Tongue (tissue), 2 donors: ENCODE data around the gene TBC1D22A. TPM values are rescaled to one million over a fixed set of nuclear protein-coding genes. Genes with fewer than 3 reads are reported as not detected.

Experiments
- DNase-seq: peaks from one replicate; pipeline ENCODE4 v3.0.0-alpha.2; 2015
- total RNA-seq: library from RNA; depleted of rRNA; stranded (reverse); fragments of >200 nt; gene quantifications from one replicate; pipeline ENCODE4 v1.2.3, GENCODE V29; 2014

Gene TBC1D22A
- total RNA-seq, 1 donor from 2014 or later = 14.3 TPM

DNA sequence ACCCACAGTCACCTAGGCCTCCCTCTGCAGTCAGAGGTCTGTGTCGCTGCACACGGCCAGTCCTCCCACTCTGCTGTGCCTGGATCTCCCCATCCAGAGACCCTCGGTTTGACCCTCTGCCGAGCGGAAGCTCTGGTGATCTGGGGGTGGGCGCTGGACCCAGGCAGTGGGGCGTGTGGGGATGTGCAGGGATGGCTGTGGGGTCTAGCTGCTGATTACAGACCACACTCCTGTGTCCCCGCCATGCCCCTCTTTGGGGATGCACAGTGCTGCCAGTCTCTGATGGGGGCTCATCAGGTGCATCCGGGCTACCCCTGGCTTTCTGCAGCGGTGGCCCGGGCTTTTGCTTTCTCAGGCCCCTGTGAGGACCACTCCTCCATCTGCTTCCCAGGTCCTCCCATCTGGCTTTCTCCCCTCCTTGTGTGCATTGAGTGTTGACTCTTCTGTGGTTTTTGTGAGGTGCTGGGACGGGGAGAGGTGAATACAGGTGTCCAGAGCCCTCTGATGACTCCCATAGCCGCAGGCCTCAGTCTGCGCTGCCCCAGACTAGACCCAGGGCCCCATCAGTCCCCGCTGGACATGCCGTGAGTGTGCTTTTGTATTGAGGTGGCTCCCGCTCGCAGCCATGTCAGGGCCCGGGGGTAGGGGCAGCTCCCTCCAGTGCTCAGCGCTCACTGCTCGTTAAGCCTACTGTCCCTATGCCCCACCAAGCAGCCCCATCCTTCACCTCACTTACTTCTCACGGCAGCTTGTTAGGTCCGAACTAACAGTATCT lies 251.6 kb downstream of the TBC1D22A start:
- DNase-seq = no peak

DNA sequence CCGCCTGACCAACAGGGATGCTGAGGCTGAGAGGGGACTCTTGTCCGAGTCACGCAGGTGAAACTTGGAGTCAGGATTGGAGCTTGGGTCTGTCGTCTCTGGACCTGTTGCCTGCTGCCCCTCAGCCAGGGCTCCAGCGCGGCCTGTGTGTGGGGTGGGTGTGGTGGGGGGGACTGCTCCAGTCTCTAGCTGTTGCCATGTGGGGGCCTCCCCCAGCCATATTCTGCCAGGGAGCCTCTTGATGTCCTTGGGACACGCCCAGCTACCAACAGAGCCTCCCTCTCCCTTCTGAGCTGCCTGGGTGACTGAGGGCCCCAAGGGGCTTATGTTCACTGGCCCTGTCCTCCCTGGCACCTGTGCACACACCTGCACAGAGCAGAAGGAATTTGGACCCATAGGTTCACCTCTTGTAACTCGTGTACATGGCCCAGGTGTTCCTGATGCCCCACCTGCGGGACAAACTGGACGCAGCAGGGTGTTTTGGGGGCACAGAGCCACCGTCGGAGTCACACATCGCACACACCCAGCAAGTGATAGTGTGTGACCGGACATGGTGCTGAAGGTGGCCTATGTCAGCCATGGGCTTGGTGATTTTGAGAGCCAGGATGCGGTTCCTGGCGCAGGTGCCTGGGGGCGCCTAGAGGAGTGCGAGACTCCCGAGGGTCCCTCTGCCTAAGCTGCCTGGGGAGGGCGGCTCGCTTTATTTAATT lies 252.3 kb downstream of the TBC1D22A start:
- DNase-seq = no peak

DNA sequence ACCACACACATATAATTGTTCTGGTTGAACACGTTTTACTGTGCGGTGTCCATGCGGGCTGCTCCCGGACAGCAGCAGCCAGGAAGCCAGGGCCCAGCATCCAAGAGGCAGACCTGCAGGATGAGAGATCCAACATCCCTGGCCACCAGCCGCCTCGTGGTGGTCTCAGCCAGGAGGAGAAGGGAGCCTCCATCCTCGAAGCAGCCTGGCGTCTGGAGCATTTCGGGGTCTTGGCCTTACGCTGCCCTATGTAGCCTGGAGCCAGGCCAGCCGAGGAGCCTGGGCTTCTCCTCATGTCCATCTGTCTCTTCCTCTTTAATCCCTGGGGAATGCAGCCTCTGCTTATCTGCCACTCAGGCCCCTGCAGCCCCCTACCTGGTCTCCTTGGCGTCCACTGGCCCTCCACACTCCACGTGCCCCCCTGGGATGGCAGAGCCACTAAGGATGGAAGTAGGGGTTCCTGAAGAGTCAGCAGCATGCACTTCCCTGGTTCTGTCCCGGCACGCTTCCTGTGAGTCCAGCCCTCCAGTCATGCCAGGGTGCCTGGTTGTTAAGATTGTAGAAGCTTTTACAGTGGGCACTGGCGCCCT lies 253.2 kb downstream of the TBC1D22A start:
- DNase-seq = no peak

- DNase-seq = no peak
Measured at GRCh38 chr22:47016631-47017030, 254.2 kb downstream of the TBC1D22A start.

- DNase-seq = no peak
Measured at GRCh38 chr22:47017245-47017644, 254.8 kb downstream of the TBC1D22A start.

DNA sequence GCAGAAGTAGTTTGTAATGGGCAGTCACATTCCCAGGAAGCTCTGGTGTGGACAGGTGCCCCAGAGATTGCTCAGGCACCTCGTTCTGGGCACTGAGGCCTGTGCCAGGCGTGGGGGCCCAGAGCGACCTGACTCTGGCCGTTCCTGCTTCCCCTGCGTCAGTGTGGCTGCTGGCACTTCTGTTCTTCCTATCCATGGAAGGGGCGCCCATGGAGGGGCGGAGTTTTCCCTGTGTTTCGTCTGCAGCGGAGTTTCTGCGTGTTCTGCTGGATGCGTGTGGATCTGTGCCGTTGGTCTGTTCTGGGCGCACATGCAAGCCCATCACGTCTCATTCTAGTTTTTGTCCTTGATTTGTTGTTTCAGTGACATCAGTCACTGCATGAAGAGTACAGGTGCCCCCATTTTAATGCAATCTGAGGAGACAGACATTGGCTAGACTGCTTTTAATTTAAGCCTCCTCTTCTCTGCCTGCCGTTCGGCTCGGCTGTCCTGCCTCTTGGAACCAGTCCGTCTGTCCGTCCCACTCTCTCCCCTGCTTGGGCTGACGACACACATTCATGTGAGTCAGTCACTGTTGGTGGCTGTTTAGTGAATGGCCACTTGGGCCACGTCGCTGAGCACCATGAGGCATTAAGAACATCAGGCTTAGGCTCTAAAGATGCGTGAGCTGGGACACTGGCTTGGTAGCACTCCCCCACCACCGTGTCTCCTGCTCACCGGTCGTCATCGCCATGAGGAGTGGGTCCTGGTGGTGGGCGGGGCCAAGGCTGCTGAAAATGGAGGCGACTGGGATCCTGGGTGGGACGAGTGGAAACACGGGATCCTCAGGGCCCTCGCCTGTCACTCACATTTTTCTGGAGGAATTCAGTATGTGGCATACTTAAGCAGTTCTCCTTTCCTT lies 255.8 kb downstream of the TBC1D22A start:
- no peak for DNase-seq

- peak; percentile 57 for DNase-seq
Measured at GRCh38 chr22:47019012-47019790, 256.8 kb downstream of the TBC1D22A start.

GRCh38 chr22:47020166-47020565 lies 257.7 kb downstream of the TBC1D22A start:
- no peak for DNase-seq

DNA sequence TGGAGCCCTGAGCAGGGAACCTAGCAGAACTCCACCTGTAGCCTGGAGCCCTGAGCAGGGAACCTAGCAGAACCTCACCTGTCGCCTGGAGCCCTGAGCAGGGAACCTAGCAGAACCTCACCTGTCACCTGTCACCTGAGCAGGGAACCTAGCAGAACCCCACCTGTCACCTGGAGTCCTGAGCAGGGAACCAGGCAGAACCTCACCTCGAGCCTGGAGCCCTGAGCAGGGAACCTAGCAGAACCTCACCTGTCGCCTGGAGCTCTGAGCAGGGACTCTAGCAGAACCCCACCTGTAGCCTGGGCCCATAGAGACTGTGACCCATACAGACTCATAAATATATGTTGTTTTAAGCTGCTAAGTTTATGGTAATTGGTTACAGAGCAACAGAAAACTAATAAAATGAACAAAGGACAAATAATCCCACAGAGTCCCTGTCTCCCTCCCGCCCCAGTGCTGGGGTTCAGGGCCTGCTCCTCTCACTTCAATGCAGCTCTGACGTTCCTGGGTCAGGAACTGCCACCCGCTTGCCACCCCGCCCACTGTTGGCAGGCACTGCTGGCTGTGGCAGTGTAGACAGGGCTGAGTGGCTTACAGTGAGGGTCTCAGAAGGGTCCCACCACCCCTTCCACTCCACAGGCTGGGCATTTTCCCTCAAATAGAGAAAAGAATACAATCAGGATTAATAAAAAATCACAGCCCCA lies 259.1 kb downstream of the TBC1D22A start:
- DNase-seq = no peak

GRCh38 chr22:47022075-47022473 lies 259.6 kb downstream of the TBC1D22A start:
- DNase-seq = no peak

DNA sequence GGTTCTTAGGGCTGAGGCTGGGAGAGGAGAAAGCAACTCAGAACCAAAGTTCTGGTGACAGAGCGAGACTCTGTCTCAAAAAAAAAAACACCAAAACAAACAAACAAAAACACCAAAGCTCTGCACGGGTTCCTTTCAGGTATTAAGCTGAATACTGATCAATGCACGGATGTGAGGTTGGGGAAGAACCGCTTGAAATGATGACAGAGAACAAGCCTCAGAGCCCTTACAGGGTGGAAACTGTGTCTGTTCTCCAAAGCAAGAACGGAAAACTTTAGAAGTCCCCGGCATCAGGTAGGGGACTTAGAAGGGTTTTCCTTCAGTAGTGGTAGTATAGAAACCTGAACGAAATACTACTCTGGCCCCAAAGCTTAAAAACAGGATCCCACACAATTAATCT lies 260.0 kb downstream of the TBC1D22A start:
- DNase-seq = no peak

DNA sequence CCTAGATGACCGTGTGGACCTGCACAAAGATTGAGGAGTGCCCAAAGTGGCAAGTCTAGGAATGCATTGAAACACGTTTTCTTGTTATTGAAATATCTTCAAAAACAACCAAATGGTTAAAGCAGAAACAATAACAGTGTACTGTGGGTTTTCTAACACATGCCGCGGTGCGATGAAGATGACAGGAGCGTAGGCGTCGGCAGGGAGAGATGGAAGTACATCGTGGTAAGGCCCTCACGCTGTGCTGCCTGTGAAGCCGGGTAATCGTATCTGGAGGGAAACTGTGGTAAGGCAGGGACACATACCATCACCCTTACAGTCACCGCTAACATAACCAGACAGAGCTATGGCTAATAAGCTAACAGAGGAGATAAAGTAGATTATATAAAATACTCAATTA lies 261.4 kb downstream of the TBC1D22A start:
- no peak for DNase-seq

DNA sequence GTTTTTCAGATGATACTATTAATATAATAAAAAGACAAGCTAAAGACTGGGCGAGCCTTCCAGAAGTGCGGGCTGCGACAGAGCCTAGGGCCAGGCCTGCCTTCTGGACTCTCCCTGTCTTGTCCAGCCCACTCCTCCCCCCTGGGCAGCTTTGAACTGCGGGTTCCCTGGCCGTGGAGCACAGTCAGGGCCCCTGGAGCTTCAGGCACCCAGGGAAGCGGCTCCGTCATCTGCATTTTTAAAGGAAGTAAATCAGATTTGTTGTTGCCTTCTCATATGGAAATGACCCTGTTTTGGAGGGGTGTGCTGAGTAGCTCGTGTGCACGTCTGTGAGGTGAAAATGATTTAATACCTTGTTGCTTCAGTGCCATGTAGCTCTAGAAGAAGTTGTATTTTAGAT lies 265.3 kb downstream of the TBC1D22A start:
- no peak for DNase-seq

DNA sequence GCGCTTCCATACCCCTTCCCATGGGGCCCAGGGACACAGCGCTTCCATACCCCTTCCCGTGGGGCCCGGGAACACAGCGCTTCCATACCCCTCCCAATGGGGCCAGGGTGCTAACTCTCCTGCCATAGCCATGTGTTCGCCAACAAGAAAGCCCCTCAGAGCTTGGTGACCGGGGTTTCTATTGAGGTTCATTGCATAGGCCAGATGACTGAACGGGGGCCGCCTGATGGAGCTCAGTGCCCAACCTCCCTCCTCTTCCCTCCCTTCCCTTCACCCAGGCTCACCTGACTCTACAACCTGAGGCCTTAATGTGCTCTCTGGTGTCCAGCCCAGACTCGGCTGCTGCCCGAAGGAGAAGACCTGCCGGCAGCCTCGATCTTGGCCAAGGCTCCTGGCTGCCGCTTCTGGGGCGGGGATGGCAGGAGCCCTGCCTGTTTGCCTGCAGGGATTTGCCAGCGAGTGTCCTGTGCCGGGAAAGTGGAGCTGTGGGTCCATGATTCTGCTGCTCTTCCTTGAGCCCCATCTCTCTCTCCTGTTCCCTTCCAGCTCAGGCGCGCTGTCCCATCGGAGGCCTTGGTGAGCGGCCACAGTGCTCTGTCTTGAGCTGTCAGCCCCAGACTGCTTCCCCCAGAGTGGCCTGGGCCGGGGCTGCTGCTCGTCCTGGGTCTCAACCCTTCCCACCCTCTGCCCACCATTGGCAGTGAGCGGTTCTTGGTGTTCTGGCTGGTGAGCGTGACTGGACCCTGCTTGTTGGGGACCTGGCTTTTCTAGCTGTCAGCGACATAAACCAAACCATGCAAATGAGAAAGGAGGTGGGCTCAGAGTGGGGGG lies 267.0 kb downstream of the TBC1D22A start:
- DNase-seq = no peak

GRCh38 chr22:47030143-47030661 lies 267.8 kb downstream of the TBC1D22A start:
- DNase-seq = no peak

GRCh38 chr22:47030881-47031627 lies 268.6 kb downstream of the TBC1D22A start:
- DNase-seq = no peak

GRCh38 chr22:47031628-47031915 lies 269.1 kb downstream of the TBC1D22A start:
- no peak for DNase-seq

- DNase-seq = no peak
Measured at GRCh38 chr22:47032091-47032943, 269.9 kb downstream of the TBC1D22A start.
